OCI-LY7 (cell line): ENCODE results near the gene PXN. TPM values are rescaled to one million over a fixed set of nuclear protein-coding genes. Genes with fewer than 3 reads are reported as not detected.
"Not testable (repeated sequence)": the region's sequence is repeated elsewhere in the genome, so short reads cannot be mapped to it uniquely, and the experiment has no call there.

Experiments used
- BruUV-seq: library from RNA; stranded (reverse); fragments of 400-500 nt; replicated peaks from 2 replicates; lab custom pipeline; 2021; lab: Mats Ljungman, UMichigan
- CTCF ChIA-PET: fragments of 300-600 bp; sonication (Branson Sonifier 250); formaldehyde crosslinking; loops from one replicate; lab custom pipeline; 2022; ENCODE audit warnings: antibody characterized with exemption; ENCODE audit not compliant: unreplicated experiment; lab: Charles Lee
- POLR2A ChIA-PET: fragments of 300-600 bp; sonication (Branson Sonifier 250); formaldehyde crosslinking; loops from one replicate; lab custom pipeline; 2022; ENCODE audit warnings: antibody characterized with exemption; lab: Charles Lee
- DNase-seq: peaks from one replicate; pipeline ENCODE4 v3.0.0-alpha.2; 2015; ENCODE audit warnings: low spot score
- H2AFZ ChIP-seq: fragments of 200-600 bp; sonication (generic), shearing (Covaris generic); 2 replicates; pipeline ENCODE4 v1.6.1; 2014; ENCODE audit warnings: mild to moderate bottlenecking, antibody characterized with exemption, low read length, moderate library complexity
- H3K27ac ChIP-seq: fragments of 200-600 bp; sonication (generic); 2 replicates; pipeline ENCODE4 v1.5.1; 2014; ENCODE audit warnings: mixed run types, low read depth, mild to moderate bottlenecking, moderate library complexity, low read length, inconsistent platforms; ENCODE audit not compliant: poor library complexity, severe bottlenecking
- H3K36me3 ChIP-seq: fragments of 200-600 bp; sonication (generic); 2 replicates; pipeline ENCODE4 v1.6.1; 2014; ENCODE audit warnings: mild to moderate bottlenecking, antibody characterized with exemption, low read length, moderate library complexity, mixed read lengths; ENCODE audit not compliant: insufficient read depth
- H3K4me1 ChIP-seq: fragments of 200-600 bp; sonication (generic); 2 replicates; pipeline ENCODE4 v1.5.1; 2014; ENCODE audit warnings: mild to moderate bottlenecking, low read length; ENCODE audit not compliant: insufficient read depth, poor library complexity, severe bottlenecking
- H3K4me2 ChIP-seq: fragments of 200-600 bp; sonication (generic); 2 replicates; pipeline ENCODE4 v1.6.1; 2014; ENCODE audit warnings: mild to moderate bottlenecking, low read length
- H3K4me3 ChIP-seq: fragments of 200-600 bp; sonication (generic); 2 replicates; pipeline ENCODE4 v1.5.1; 2014; ENCODE audit warnings: mild to moderate bottlenecking, low read depth, low read length; ENCODE audit not compliant: poor library complexity, severe bottlenecking
- H3K79me2 ChIP-seq: fragments of 200-600 bp; sonication (generic); 2 replicates; pipeline ENCODE4 v1.6.1; 2016; ENCODE audit warnings: low read depth, mild to moderate bottlenecking, low read length, moderate library complexity, mixed read lengths; ENCODE audit not compliant: insufficient read depth
- H3K9me2 ChIP-seq: fragments of 200-600 bp; sonication (generic); 2 replicates; pipeline ENCODE4 v1.6.1; 2016; ENCODE audit warnings: mild to moderate bottlenecking, low read length, mixed read lengths; ENCODE audit not compliant: insufficient read depth
- H3K9me3 ChIP-seq: fragments of 200-600 bp; sonication (generic); 2 replicates; pipeline ENCODE4 v1.6.1; 2014; ENCODE audit warnings: mild to moderate bottlenecking, mixed run types, low read length, mixed read lengths
- H4K20me1 ChIP-seq: fragments of 200-600 bp; sonication (generic); 2 replicates; pipeline ENCODE4 v1.6.1; 2014; ENCODE audit warnings: mild to moderate bottlenecking, antibody characterized with exemption, low read length, moderate library complexity, mixed read lengths; ENCODE audit not compliant: insufficient read depth
- EZH2phosphoT487 ChIP-seq: fragments of 200-600 bp; sonication (generic); IDR thresholded peaks from 2 replicates; pipeline ENCODE4 v1.6.1; 2018; ENCODE audit warnings: low read depth, borderline replicate concordance, mild to moderate bottlenecking, mixed run types, antibody characterized with exemption, low read length, moderate library complexity, mixed read lengths
- intact Hi-C: fragments of 100-400 bp; cut with micrococcal nuclease; formaldehyde crosslinking; loops from one replicate; pipeline ENCODE4 v1.10.0; 2022; ENCODE audit not compliant: unreplicated experiment
- total RNA-seq, 2 experiments: library from RNA; depleted of rRNA in 1 of 2; stranded (reverse); fragments of >200 nt in 1 of 2; shearing (Covaris generic) in 1 of 2; gene quantifications; 2 replicates each; pipeline ENCODE4 v1.2.3, GENCODE V29; 2014 to 2022
- TF ChIP-seq, protein P1 (sequence below): fragments of 200-600 bp; sonication (generic); conservative IDR thresholded peaks from 2 replicates; pipeline ENCODE4 v1.5.1; 2014; ENCODE audit warnings: mild to moderate bottlenecking, antibody characterized with exemption, low read length, moderate library complexity, mixed read lengths

Gene PXN
- total RNA-seq, 2 experiments from 2014 or later: 8.6 to 22.9 TPM

DNA sequence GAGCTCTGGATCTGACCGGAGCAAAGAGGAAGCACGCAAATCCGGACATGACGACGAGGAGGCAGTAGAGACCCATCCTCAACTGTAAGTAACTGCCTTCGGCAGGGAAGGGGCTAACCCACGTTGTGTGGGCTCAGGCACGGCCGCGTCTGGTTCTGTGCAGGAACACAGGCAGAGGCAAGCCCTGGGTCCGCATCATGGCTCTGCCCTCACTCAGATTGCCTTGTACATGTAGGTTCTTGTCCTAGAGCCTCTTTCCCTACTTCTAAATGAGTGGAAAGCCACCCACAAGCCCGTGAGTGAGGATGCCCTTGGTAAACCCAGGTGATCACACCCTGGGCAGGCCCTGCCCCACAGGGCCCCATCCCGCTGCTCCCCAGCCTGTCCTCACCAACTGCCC lies 55.7 kb downstream of the PXN start:
- BruUV-seq: no TSS peak
- CTCF ChIA-PET: no interaction called here
- no peaks in the 10 kb centered on the region for H4K20me1 ChIP-seq
- no peak for DNase-seq
- intact Hi-C loops: no loop called here
- H3K79me2 ChIP-seq: no peaks in the 10 kb centered on the region
- H3K9me3 ChIP-seq: no peaks in the 10 kb centered on the region
- H3K36me3 ChIP-seq: peaks cover 13% of the 10 kb centered on the region
- TF ChIP-seq, protein P1, sequence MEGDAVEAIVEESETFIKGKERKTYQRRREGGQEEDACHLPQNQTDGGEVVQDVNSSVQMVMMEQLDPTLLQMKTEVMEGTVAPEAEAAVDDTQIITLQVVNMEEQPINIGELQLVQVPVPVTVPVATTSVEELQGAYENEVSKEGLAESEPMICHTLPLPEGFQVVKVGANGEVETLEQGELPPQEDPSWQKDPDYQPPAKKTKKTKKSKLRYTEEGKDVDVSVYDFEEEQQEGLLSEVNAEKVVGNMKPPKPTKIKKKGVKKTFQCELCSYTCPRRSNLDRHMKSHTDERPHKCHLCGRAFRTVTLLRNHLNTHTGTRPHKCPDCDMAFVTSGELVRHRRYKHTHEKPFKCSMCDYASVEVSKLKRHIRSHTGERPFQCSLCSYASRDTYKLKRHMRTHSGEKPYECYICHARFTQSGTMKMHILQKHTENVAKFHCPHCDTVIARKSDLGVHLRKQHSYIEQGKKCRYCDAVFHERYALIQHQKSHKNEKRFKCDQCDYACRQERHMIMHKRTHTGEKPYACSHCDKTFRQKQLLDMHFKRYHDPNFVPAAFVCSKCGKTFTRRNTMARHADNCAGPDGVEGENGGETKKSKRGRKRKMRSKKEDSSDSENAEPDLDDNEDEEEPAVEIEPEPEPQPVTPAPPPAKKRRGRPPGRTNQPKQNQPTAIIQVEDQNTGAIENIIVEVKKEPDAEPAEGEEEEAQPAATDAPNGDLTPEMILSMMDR: no peak
- TF ChIP-seq EZH2phosphoT487: no peak
- H3K27ac ChIP-seq: no peak overlapping the region
- no peak overlapping the region for H3K4me3 ChIP-seq
- H3K4me2 ChIP-seq: no peak overlapping the region
- no peak overlapping the region for H2AFZ ChIP-seq
- POLR2A ChIA-PET: interaction anchor here (1.8 kb wide), 1 partner anchor 9 kb away, joined by 9 read pairs; the partner anchor contains the start of gene RPLP0
- H3K9me2 ChIP-seq: no peaks in the 10 kb centered on the region
- no peaks in the 10 kb centered on the region for H3K4me1 ChIP-seq

DNA sequence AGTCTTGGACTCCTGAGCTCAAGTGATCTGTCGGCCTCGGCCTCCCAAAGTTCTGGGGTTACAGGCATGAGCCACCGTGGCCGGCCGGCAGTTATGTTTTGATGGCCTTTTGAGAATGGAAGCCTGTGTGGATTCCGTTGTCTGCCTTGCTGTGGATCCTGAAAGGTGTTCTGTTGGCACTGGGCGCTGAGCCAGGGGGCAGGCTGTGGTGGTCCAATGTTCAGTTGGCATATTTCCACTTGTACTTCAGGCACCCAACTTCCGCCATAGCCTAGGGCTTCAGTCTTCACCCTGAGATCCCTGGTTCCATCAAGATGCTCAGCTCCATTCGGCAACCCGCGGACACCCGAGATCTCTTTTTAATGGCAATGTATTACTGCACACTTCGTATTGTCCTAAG lies 58.3 kb downstream of the PXN start:
- intact Hi-C loops: no loop called here
- Histone ChIP-seq H3K9me2 (no peaks in the 10 kb centered on the region), H2AFZ (no peak overlapping the region), H3K4me1 (peaks cover 4% of the 10 kb centered on the region), H3K36me3 (peaks cover 13% of the 10 kb centered on the region), H3K9me3 (no peaks in the 10 kb centered on the region), H4K20me1 (no peaks in the 10 kb centered on the region), H3K79me2 (peaks cover 4% of the 10 kb centered on the region; the same call in 1 of the 2 replicates), H3K4me3 (no peak overlapping the region), H3K4me2 (no peak overlapping the region), H3K27ac (no peak overlapping the region)
- TF ChIP-seq, protein P1: no peak
- TF ChIP-seq EZH2phosphoT487: no peak
- ChIA-PET POLR2A (interaction anchor here (0.7 to 1.8 kb wide), 2 partner anchors 11 to 21 kb away, joined by 3 to 9 read pairs; no protein-coding TSS in a partner anchor), CTCF (no interaction called here)
- BruUV-seq: no TSS peak
- DNase-seq: no peak

DNA sequence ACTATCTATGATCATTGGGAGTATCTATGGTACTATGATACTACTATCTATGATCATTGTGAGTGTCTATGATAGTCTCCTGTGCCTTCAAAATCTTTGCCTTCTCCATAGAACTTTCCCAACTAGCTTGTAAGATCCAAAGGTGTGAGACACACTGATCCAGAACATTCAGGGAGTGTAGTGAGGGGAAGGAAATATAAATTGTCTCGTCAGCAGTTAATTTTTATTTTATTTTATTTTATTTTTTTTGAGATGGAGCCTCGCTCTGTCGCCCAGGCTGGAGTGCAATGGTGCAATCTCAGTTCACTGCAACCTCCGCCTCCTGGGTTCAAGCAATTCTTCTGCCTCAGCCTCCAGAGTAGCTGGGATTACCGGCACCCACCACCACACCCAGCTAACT lies 58.7 kb downstream of the PXN start:
- POLR2A ChIA-PET: interaction anchor here (0.7 to 1.8 kb wide), 2 partner anchors 12 to 21 kb away, joined by 3 to 9 read pairs; no protein-coding TSS in a partner anchor
- CTCF ChIA-PET, DNase-seq, H4K20me1 ChIP-seq, H3K9me3 ChIP-seq, BruUV-seq, H3K9me2 ChIP-seq, H2AFZ ChIP-seq, H3K4me2 ChIP-seq, H3K4me1 ChIP-seq, H3K27ac ChIP-seq, intact Hi-C loops, H3K4me3 ChIP-seq, H3K79me2 ChIP-seq: not testable (repeated sequence)
- peaks cover 13% of the 10 kb centered on the region for H3K36me3 ChIP-seq
